Stimulated activated naive CD4-positive, alpha-beta T cell treated with Interleukin-2 at 50 U/mL for 16 hours (primary cell): Measurements from ENCODE around the gene APBB2.
"Not testable (repeated sequence)": the region's sequence is repeated elsewhere in the genome, so short reads cannot be mapped to it uniquely, and the experiment has no call there.

Source experiments
- DNase-seq: peaks from one replicate; lab custom pipeline; 2025; lab: John Stamatoyannopoulos, UW

APBB2 gene

DNA sequence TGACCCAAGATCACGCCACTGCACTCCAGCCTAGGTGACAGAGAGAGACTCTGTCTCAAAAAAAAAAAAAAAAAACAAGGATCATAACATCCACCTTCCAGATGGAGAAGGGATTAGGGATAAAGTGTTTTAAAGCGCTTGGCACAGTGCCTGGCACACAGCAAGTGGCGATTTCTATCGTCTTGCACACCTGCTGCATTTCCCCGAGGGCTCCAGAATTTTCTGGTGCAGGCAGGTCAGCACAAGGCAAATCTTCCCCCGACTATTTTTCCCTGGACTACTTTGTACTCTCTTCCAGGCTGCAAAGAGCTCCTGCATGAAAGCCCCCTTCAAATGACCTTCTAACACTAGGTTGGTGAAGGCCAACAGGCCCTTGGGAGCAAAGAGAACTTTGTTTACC, 57.3 kb downstream of the APBB2 start:
- no peak for DNase-seq

- DNase-seq, result no peak
Observed at GRCh38 chr4:41156574-41156973, 57.8 kb downstream of the APBB2 start.

DNA sequence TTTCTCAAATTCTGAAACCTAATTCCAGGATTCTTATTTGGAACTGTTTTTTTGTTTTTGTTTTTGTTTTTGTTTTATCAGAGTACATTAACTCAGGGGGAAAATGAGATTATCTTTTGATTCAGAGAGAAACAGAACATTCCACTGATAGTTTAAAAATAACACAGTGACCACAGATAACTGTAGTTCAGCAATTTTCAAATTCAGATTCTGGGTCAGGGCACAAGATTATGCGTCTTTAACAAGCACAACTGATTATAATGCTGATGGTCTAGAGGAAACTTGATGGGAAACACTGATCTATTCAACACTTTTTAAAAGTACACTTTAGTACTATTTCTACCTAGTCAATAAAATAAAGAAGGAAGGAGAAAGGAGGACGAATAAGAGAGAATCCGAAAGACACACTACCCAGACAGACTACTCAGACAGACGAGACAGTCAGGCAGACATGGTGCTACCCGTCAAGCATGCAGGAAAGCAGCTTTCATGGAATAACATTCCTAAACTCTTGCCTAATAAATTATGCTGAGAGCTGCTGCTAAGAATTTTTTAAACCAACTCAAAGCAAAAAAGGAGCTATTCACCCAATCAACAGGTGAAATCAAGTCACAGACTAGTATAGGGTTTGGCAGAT, 59.0 kb downstream of the APBB2 start:
- no peak for DNase-seq

- no peak for DNase-seq
Observed at GRCh38 chr4:41154814-41155177, 59.5 kb downstream of the APBB2 start.

DNA sequence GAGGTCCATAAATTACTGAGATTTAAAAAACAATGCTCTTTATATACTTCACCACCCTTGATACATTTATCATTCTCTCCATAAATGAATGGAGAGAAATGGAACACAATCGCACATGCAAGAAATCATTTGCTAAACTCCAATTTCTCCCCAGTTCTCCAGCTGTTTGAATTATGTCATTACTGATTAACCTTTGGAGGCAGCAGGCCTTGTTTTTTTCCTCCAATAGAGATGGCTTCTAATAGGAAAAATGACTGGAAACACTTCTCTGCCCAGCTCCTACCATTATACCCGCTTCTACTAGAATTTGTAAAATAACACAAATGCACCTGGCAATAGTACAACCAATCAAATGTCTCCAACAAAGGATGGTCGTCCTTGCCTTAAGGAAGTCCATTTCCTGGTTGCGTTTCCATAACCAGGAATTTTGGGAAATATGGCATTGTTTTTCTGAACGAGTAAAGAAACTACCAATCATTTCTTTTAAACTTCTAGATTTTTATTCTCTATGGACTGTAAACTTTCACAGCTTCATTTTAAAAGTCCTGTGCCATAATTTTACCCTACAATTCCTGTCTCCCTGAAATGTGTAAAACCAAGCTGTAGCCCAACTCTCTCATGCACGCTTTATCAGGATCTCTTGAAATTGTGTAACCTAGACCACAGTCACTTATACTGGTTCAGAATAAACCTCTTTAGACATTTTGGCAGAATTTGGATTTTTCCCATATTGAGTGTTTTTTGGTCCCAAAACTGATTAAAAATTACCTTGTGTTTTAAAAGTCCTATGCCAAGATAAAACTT, 60.1 kb downstream of the APBB2 start:
- DNase-seq, result no peak

- no peak for DNase-seq
Observed at GRCh38 chr4:41150401-41150800, 63.9 kb downstream of the APBB2 start.

- not testable (repeated sequence) for DNase-seq
Observed at GRCh38 chr4:41149568-41149967, 64.8 kb downstream of the APBB2 start.

DNA sequence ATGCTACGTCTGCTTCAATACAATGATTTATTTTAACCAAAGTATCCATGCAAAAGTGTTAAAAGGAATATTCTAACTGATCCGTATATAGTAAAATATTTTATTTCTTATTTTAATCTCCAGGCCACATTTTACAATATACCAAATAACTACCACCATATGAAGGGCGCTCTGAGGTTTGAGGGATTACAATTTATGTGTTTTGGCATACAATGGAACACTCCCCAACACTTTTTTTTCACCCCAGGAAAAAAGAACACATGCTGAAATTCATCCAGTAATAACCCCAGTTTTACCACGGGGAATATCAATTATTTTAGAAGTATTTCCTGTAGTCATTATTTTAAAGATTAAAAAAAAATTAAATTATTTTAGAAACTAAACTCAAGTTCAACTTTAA, 65.4 kb downstream of the APBB2 start:
- DNase-seq, result no peak

DNA sequence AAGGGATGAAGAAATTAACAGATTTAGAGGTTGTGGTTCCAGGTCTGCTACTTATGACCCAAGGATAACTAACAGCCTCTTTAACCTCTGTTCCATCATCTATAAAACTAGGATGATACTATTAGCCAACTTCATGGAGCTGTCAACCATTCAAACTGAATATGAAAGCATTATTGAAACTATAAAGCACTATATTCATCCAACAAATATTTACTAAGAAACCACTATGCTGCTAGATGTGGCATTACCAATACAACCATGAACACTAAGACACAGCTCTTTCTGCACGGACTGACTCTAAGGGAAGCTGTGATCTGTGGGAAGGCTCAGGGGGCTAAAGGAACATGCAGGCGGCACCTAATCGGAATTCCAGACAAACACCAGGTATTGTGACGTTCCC, 66.0 kb downstream of the APBB2 start:
- no peak for DNase-seq

DNA sequence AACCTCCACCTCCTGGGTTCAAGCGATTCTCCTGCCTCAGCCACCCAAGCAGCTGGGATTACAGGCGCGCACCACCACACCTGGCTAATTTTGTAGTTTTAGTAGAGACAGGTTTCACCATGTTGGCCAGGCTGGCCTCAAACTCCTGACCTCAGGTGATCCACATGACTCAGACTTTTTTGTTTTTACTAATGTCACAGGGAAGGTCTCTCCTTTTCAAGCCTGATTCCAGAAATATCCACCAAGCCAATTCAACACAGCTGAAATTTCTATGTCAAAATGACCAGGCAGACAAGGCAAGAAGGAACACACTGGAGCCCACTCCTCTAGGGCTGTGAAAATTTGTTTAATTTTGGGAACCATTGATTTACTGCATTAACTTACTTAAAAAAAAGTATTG, 66.8 kb downstream of the APBB2 start:
- DNase-seq, result not testable (repeated sequence)

- DNase-seq, result no peak
Observed at GRCh38 chr4:41146716-41147506, 67.4 kb downstream of the APBB2 start.

DNA sequence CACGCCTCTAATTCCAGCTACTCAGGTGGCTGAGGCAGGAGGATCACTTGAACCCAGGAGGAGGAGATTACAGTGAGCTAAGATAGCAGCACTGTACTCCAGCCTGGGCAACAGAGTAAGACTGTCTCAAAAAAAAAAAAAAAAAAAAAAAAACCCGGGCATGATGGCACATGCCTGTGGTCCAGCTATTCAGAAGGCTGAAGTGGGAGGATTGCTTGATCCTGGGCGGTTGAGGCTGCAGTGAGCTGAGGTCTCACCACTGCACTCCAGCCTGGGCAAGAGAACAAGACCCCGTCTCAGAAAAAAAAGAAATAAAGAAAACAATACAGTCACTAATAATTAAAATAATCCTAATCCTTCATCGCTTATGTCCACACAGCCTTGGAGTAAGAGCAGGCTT, 68.1 kb downstream of the APBB2 start:
- no peak for DNase-seq

DNA sequence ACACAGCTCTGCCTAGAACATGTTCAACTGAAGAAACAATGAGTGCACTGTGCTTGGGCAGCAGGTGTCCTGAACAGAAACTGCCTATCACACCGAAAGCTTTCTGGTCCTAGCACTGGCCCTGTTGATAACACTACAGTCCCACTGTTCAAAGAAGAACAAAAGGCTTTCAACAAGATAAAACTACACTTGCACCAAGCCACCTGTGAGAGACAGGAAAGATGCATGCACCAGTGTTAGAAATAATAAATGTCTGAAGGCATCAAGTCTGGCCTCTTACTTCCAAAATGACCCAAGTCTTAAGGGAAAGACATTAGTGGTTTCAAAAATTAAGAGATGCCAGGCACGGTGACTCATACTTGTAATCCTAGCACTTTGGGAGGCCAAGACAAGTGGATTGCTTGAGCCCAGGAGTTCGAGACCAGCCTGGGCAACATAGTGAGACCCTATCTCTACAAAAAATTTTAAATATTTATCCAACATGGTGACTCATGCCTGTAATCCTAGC, 68.7 kb downstream of the APBB2 start:
- no peak for DNase-seq

DNA sequence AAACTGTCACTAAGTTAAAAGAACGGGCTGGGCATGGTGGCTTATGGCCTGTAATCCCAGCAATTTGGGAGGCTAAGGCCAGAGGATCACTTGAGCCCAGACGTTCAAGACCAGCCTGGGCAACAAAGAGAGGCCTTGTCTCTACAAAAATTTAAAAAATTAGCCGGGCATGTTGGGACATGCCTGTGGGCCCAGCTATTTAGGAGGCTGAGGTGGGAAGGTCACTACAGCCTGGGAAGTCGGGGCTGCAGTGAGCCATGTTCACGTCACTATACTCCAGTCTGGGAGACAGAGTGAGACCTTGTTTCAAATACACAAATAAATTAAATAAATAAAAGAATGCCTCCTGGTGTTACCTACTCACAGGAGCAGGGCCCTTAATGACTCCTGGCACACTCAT, 69.5 kb downstream of the APBB2 start:
- DNase-seq, result no peak

GRCh38 chr4:41144040-41144379, 70.3 kb downstream of the APBB2 start:
- DNase-seq, result no peak

- no peak for DNase-seq
Observed at GRCh38 chr4:41143311-41144039, 70.9 kb downstream of the APBB2 start.

DNA sequence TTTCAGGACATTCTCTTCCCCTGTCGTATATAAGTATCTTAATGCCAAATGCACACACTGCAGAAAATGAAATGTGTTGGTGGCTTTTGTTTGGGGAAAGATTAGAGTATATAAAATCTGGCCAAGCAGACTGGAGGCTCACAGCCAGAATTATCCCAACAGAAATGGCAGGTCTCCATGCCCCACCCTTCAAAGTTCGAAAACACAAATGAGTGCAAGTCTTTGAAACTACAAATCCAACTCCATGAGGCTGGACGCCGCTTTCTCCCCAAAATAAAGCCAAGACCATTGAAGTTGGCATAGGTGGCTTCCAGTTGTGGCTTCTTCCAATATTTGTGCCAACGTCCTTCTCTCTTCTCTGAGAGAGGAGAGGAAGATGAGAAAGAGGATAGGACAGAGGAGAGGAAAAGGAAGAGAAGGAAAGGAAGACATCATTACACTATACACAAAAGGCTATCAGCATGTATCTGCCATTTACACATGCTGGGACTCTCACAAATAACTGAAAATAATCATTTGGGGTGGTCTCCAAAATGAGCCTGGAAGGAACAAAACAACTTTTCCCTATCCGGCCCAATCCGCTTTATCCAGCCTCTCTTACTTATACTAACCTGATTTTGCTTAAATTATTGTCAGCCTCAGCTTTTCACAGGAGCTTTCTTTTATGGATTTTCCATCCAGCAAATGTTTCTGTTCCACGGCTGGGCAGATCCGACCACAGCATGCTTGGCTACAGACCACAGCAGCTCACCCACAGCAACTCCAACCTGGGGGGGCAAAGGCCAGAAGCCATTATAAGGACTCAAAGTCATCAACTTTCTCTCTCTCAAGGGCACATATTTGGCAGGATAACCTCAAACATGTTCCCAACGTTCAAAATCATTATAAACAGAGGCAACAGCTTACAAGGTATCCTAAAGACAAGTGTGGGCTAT, 71.7 kb downstream of the APBB2 start:
- DNase-seq, result no peak

DNA sequence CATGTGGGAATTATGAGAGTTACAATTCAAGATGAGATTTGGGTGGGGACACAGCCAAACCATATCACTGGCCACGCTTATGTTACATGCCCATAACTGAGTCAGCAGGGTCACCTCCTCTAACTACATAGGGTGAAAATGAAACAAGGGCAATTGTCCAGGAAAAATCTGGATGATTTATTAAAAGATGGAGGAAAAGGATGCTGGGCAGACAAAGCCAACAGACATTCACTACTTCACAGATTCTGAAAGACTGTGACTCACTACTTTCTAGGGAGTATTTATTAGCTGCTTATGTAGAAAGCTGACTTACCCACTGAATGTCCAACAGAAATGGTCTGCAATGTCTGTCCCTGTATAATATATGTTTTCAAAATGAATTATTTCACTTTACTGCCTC, 72.4 kb downstream of the APBB2 start:
- DNase-seq, result no peak

DNA sequence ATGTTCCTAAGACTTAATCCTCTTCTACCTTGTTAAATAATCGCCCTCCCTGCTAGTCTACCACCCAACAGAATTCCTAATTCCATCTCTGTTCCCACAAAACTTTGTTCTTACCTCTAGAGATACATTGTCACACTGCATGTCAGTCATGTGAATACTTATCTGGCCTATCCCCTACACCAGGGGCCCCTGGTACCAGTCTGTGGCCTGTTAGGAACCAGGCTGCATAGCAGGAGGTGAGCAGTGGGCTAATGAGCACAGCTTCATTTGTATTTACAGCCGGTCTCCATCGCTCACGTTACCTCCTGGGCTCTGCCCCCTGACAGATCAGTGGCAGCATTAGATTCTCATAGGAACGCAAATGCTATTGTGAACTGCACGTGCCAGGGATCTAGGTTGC, 73.9 kb downstream of the APBB2 start:
- no peak for DNase-seq

DNA sequence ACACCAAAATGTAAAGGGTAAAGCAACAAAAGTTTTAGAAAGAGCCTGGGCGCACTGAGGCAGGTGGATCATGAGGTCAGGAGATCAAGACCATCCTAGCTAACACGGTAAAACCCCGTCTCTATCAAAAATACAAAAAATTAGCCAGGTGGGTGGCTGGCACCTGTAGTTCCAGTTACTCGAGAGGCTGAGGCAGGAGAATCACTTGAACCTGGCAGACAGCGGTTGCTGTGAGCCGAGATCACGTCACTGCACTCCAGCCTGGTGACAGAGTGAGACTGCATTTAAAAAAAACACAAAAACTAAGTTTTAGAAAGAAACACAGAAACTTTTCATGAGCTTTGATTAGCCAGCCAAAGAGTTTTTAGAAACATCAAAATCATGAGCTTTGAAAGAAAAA, 76.5 kb downstream of the APBB2 start:
- DNase-seq, result no peak

DNA sequence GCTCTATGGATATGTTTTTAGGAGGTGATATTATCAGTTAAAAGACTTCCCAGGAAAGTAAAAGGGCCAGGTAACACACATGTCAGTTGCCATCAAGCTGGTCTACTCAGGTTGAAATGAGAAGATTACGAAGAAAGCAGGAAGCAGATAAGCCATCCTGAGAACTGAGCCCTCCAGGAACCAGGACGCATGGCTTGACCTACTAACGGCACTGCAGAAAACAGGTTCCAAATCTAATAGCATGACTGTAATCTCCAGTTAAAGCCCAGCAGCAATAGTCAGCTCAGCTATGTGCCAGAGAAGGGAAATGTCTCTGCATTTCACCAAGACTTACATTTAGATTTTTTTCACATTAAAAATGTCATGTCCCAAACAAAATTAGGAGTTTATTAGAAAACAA, 77.9 kb downstream of the APBB2 start:
- DNase-seq, result no peak
